GM12873 (cell line): ENCODE data around the gene MISP.

Experiments
- TF ChIP-seq, protein P1 (sequence below): IDR thresholded peaks from 2 replicates; pipeline ENCODE4 v1.5.1; 2012; ENCODE audit warnings: low read depth, mild to moderate bottlenecking, moderate library complexity, low read length, control low read depth; ENCODE audit not compliant: insufficient read depth; ENCODE audit errors: missing control alignments

The MISP gene

DNA sequence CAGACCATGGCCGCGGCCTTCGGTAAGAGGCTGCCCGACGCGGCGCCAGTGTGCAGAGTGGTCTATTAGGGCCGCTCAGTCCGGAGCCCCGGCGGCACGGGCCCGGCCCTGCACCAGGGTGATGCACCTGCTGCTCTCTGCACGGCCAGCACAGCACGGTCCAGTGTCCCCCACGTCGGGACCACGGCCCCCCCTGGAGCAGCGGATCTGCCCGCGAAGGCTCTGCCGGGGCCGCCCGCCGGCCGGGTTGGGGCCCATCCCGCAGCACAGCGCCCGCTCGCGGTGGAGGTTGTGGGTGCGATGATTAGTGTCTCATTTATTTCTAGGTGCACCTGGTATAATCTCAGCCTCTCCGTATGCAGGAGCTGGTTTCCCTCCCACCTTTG is 54.2 kb downstream of the MISP start:
- TF ChIP-seq, protein P1, sequence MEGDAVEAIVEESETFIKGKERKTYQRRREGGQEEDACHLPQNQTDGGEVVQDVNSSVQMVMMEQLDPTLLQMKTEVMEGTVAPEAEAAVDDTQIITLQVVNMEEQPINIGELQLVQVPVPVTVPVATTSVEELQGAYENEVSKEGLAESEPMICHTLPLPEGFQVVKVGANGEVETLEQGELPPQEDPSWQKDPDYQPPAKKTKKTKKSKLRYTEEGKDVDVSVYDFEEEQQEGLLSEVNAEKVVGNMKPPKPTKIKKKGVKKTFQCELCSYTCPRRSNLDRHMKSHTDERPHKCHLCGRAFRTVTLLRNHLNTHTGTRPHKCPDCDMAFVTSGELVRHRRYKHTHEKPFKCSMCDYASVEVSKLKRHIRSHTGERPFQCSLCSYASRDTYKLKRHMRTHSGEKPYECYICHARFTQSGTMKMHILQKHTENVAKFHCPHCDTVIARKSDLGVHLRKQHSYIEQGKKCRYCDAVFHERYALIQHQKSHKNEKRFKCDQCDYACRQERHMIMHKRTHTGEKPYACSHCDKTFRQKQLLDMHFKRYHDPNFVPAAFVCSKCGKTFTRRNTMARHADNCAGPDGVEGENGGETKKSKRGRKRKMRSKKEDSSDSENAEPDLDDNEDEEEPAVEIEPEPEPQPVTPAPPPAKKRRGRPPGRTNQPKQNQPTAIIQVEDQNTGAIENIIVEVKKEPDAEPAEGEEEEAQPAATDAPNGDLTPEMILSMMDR: no peak

DNA sequence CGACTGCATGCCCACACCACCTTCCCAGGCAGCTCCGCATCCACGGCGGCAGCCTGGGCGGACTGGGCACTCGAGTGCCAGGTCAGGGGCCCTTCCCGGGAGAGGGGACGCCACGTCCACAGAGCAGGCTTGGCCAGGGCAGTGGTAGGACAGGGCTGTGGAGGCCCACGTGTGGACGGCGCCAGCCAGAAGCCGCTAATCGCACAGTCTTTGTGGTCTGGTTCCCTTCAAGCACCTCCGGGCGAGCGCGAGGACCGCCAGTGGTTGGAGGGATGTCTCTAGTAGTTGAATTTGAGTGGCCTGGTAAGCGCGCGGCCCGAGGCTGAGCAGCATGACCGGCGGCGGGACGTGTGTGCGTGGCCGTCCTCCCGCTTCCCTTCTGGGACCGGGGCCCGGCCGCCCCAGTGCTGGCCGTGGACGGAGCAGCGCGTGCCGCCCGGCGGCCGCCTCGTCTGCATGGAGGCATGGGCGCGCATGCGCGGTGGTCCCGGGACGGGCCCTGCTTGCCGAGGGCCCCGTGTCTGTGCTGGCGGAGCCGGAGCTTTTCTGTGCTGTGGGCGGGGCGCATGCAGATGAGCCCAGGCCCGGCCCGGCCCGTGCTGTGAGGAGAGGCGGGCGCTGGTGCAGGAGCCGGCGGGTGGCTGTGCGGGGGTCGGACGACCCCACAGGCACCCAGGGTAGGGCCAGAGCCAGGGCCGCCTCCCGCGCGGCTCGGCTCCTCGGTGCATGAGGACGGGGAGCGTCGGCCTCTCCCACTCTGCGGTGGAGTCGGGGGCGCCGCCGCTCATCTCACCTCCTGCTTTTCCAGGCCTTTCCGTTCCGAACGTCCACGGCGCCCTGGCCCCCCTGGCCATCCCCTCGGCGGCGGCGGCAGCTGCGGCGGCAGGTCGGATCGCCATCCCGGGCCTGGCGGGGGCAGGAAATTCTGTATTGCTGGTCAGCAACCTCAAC is 55.0 kb downstream of the MISP start:
- TF ChIP-seq, protein P1: no peak

DNA sequence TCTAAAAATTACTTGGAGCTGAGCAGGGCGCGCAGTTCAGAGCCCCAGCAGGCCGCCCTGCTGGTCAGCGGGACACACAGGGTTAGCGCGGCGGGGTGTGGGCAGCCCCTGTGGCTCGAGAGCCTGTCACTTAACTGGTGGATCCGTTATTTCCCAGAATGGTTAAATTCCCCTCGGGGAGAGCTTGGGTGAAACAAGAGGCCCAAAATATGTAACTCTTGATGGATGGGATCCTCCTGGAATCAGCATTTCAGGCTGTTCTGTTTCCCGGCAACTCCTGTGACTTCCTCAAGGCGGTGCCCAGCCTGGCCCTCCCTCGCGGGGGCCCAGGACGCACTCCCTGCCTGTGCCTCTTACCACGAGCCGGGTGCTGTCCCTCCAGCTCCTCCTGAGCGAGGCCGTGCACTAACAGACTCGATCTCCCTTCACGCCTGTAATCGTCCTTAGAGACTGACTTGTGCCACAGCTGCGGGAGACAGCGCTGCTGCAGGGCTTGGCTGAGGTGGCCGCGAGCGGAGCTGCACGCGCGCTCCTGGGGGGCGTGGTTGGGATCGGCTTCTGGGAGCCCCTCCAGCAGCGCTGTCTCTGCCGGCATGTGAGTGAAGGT is 56.0 kb downstream of the MISP start:
- TF ChIP-seq, protein P1: no peak

DNA sequence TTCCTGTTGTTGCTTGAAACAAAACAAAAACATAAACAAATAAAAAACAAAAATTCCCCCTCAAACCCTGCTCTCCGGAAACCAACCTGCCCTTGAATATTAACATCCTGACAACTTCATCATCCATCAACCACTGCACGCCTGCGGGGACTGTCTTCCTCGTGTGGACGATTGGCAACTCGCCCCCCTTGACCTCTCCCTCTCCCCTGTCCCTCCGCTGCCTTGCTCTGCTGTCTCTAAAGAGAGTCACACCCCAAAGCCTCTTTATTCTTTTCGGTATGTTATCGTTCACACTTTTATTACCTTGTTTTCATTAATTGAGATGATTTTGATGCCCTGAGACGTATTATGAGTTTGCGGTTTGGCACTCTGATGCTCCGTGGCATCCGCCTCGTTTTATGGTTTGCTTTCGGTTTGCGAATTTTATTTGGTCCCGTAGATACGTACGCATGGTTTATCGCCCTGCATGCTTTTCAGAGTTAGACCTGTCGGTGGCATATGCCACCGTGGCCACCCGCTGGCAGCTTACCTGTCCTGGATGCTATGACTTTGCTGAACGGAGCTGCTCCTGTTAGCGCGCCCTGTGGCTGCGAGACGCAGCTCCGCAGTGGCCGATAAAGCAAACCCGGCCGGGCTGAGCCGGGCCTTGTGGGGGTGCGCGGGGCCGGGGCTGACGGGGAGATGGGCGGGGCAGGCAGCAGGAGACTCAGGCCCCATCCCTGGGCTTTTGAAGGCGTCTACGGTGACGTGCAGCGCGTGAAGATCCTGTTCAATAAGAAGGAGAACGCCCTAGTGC is 56.9 kb downstream of the MISP start:
- TF ChIP-seq, protein P1: no peak

DNA sequence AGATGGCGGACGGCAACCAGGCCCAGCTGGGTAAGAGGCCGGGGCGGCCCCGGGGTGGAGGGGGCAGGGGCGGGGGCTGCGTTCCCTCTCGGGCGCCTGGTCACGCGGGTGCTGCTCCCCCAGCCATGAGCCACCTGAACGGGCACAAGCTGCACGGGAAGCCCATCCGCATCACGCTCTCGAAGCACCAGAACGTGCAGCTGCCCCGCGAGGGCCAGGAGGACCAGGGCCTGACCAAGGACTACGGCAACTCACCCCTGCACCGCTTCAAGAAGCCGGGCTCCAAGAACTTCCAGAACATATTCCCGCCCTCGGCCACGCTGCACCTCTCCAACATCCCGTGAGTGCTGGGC is 57.5 kb downstream of the MISP start:
- TF ChIP-seq, protein P1: no peak

DNA sequence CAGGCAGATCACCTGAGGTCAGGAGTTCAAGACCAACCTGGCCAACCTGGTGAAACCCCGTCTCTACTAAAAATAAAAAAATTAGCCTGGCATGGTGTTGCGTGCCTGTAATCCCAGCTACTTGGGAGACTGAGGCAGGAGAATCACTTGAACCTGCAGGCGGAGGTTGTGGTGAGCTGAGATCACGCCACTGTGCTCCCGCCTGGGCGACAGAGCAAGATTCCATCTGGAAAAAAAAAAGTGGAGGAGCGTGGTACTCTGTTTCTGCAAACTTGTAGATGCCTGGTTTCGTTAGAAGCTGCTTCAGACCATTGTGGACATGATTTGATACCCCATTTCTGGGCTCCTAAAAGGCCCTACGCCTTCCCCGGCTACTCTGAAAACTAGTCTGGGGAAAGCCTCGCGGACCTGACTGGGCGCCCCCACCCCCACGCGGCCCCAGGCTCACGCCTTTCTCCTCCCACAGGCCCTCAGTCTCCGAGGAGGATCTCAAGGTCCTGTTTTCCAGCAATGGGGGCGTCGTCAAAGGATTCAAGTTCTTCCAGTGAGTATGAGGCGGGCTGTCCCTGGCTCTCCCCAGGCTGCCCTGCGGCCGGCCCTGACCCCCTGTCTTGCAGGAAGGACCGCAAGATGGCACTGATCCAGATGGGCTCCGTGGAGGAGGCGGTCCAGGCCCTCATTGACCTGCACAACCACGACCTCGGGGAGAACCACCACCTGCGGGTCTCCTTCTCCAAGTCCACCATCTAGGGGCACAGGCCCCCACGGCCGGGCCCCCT is 59.4 kb downstream of the MISP start:
- TF ChIP-seq, protein P1: no peak
